ENCODE results near the gene CLEC2A.
"Not testable (repeated sequence)": the region's sequence is repeated elsewhere in the genome, so short reads cannot be mapped to it uniquely, and the experiment has no call there.

The CLEC2A gene

GRCh38 chr12:9932270-9932669, at the start of gene CLEC2A:
Gene CLEC2A (minus strand): TSS chr12:9932370. CDS start chr12:9932329, 41 bp downstream.
- Histone ChIP-seq H3K9me3 (ENCODE audit: control insufficient read depth, low read length) (no peaks in the 10 kb centered on the region), H3K27me3 (ENCODE audit: control insufficient read depth, insufficient read depth, low read length) (no peaks in the 10 kb centered on the region), H3K36me3 (ENCODE audit: control insufficient read depth, insufficient read depth, low read length) (no peaks in the 10 kb centered on the region), H3K4me1 (ENCODE audit: control insufficient read depth, insufficient read depth, low read length) (no peaks in the 10 kb centered on the region), H3K4me3 (ENCODE audit: low read length) (no peak within 1 kb of the TSS), H3K9ac (ENCODE audit: low read length) (no peak within 1 kb of the TSS)

GRCh38 chr12:9980126-9980525, 48.0 kb upstream of the CLEC2A start:
- no peaks in the 10 kb centered on the region for H3K9me3 ChIP-seq (ENCODE audit: control insufficient read depth, low read length)
- no peaks in the 10 kb centered on the region for H3K27me3 ChIP-seq (ENCODE audit: control insufficient read depth, insufficient read depth, low read length)
- no peaks in the 10 kb centered on the region for H3K36me3 ChIP-seq (ENCODE audit: control insufficient read depth, insufficient read depth, low read length)
- no peaks in the 10 kb centered on the region for H3K4me1 ChIP-seq (ENCODE audit: control insufficient read depth, insufficient read depth, low read length)
- H3K4me3 ChIP-seq (ENCODE audit: low read length): no peak overlapping the region
- no peak overlapping the region for H3K9ac ChIP-seq (ENCODE audit: low read length)

GRCh38 chr12:9977916-9978315, 45.7 kb upstream of the CLEC2A start:
- Histone ChIP-seq H3K4me1 (ENCODE audit: control insufficient read depth, insufficient read depth, low read length) (no peaks in the 10 kb centered on the region), H3K9me3 (ENCODE audit: control insufficient read depth, low read length) (no peaks in the 10 kb centered on the region), H3K9ac (ENCODE audit: low read length) (no peak overlapping the region), H3K36me3 (ENCODE audit: control insufficient read depth, insufficient read depth, low read length) (no peaks in the 10 kb centered on the region), H3K27me3 (ENCODE audit: control insufficient read depth, insufficient read depth, low read length) (no peaks in the 10 kb centered on the region), H3K4me3 (ENCODE audit: low read length) (no peak overlapping the region)

- H3K4me1 ChIP-seq (ENCODE audit: control insufficient read depth, insufficient read depth, low read length); H3K9ac ChIP-seq (ENCODE audit: low read length); H3K36me3 ChIP-seq (ENCODE audit: control insufficient read depth, insufficient read depth, low read length); H3K27me3 ChIP-seq (ENCODE audit: control insufficient read depth, insufficient read depth, low read length); H3K4me3 ChIP-seq (ENCODE audit: low read length); H3K9me3 ChIP-seq (ENCODE audit: control insufficient read depth, low read length): not testable (repeated sequence)
Measured at GRCh38 chr12:9976626-9977025, 44.5 kb upstream of the CLEC2A start.

- Histone ChIP-seq H3K36me3 (ENCODE audit: control insufficient read depth, insufficient read depth, low read length) (no peaks in the 10 kb centered on the region), H3K9me3 (ENCODE audit: control insufficient read depth, low read length) (no peaks in the 10 kb centered on the region), H3K9ac (ENCODE audit: low read length) (no peak overlapping the region), H3K4me3 (ENCODE audit: low read length) (no peak overlapping the region), H3K27me3 (ENCODE audit: control insufficient read depth, insufficient read depth, low read length) (no peaks in the 10 kb centered on the region), H3K4me1 (ENCODE audit: control insufficient read depth, insufficient read depth, low read length) (no peaks in the 10 kb centered on the region)
Measured at GRCh38 chr12:9975614-9976013, 43.4 kb upstream of the CLEC2A start.

GRCh38 chr12:9974731-9975130, 42.6 kb upstream of the CLEC2A start:
- not testable (repeated sequence) for H3K4me1 ChIP-seq (ENCODE audit: control insufficient read depth, insufficient read depth, low read length); H3K9me3 ChIP-seq (ENCODE audit: control insufficient read depth, low read length); H3K36me3 ChIP-seq (ENCODE audit: control insufficient read depth, insufficient read depth, low read length); H3K9ac ChIP-seq (ENCODE audit: low read length); H3K4me3 ChIP-seq (ENCODE audit: low read length); H3K27me3 ChIP-seq (ENCODE audit: control insufficient read depth, insufficient read depth, low read length)

GRCh38 chr12:9973949-9974348, 41.8 kb upstream of the CLEC2A start:
- no peak overlapping the region for H3K4me3 ChIP-seq (ENCODE audit: low read length)
- H3K36me3 ChIP-seq (ENCODE audit: control insufficient read depth, insufficient read depth, low read length): no peaks in the 10 kb centered on the region
- H3K9ac ChIP-seq (ENCODE audit: low read length): no peak overlapping the region
- no peaks in the 10 kb centered on the region for H3K27me3 ChIP-seq (ENCODE audit: control insufficient read depth, insufficient read depth, low read length)
- H3K4me1 ChIP-seq (ENCODE audit: control insufficient read depth, insufficient read depth, low read length): no peaks in the 10 kb centered on the region
- H3K9me3 ChIP-seq (ENCODE audit: control insufficient read depth, low read length): no peaks in the 10 kb centered on the region

GRCh38 chr12:9971181-9971580, 39.0 kb upstream of the CLEC2A start, which contains the start of gene CLEC12A:
Gene CLEC12A (plus strand): TSS chr12:9971409. CDS start chr12:9971597, 188 bp downstream.
- no peak within 1 kb of the TSS for H3K9ac ChIP-seq (ENCODE audit: low read length)
- H3K4me3 ChIP-seq (ENCODE audit: low read length): no peak within 1 kb of the TSS
- H3K27me3 ChIP-seq (ENCODE audit: control insufficient read depth, insufficient read depth, low read length): no peaks in the 10 kb centered on the region
- H3K36me3 ChIP-seq (ENCODE audit: control insufficient read depth, insufficient read depth, low read length): no peaks in the 10 kb centered on the region
- H3K9me3 ChIP-seq (ENCODE audit: control insufficient read depth, low read length): no peaks in the 10 kb centered on the region
- H3K4me1 ChIP-seq (ENCODE audit: control insufficient read depth, insufficient read depth, low read length): no peaks in the 10 kb centered on the region

- H3K9me3 ChIP-seq (ENCODE audit: control insufficient read depth, low read length): no peaks in the 10 kb centered on the region
- no peak overlapping the region for H3K4me3 ChIP-seq (ENCODE audit: low read length)
- no peak overlapping the region for H3K9ac ChIP-seq (ENCODE audit: low read length)
- no peaks in the 10 kb centered on the region for H3K27me3 ChIP-seq (ENCODE audit: control insufficient read depth, insufficient read depth, low read length)
- no peaks in the 10 kb centered on the region for H3K36me3 ChIP-seq (ENCODE audit: control insufficient read depth, insufficient read depth, low read length)
- no peaks in the 10 kb centered on the region for H3K4me1 ChIP-seq (ENCODE audit: control insufficient read depth, insufficient read depth, low read length)
Measured at GRCh38 chr12:9969673-9970072, 37.5 kb upstream of the CLEC2A start.

- Histone ChIP-seq H3K27me3 (ENCODE audit: control insufficient read depth, insufficient read depth, low read length) (no peaks in the 10 kb centered on the region), H3K9ac (ENCODE audit: low read length) (no peak overlapping the region), H3K36me3 (ENCODE audit: control insufficient read depth, insufficient read depth, low read length) (no peaks in the 10 kb centered on the region), H3K4me1 (ENCODE audit: control insufficient read depth, insufficient read depth, low read length) (no peaks in the 10 kb centered on the region), H3K9me3 (ENCODE audit: control insufficient read depth, low read length) (no peaks in the 10 kb centered on the region), H3K4me3 (ENCODE audit: low read length) (no peak overlapping the region)
Measured at GRCh38 chr12:9961901-9962300, 29.7 kb upstream of the CLEC2A start.

- Histone ChIP-seq H3K9me3 (ENCODE audit: control insufficient read depth, low read length) (no peaks in the 10 kb centered on the region), H3K4me3 (ENCODE audit: low read length) (no peak overlapping the region), H3K9ac (ENCODE audit: low read length) (no peak overlapping the region), H3K27me3 (ENCODE audit: control insufficient read depth, insufficient read depth, low read length) (no peaks in the 10 kb centered on the region), H3K4me1 (ENCODE audit: control insufficient read depth, insufficient read depth, low read length) (no peaks in the 10 kb centered on the region), H3K36me3 (ENCODE audit: control insufficient read depth, insufficient read depth, low read length) (no peaks in the 10 kb centered on the region)
Measured at GRCh38 chr12:9961106-9961505, 28.9 kb upstream of the CLEC2A start.

GRCh38 chr12:9960590-9960989, 28.4 kb upstream of the CLEC2A start:
- Histone ChIP-seq H3K9ac (ENCODE audit: low read length) (no peak overlapping the region), H3K36me3 (ENCODE audit: control insufficient read depth, insufficient read depth, low read length) (no peaks in the 10 kb centered on the region), H3K27me3 (ENCODE audit: control insufficient read depth, insufficient read depth, low read length) (no peaks in the 10 kb centered on the region), H3K4me3 (ENCODE audit: low read length) (no peak overlapping the region), H3K4me1 (ENCODE audit: control insufficient read depth, insufficient read depth, low read length) (no peaks in the 10 kb centered on the region), H3K9me3 (ENCODE audit: control insufficient read depth, low read length) (no peaks in the 10 kb centered on the region)

GRCh38 chr12:9957834-9958233, 25.7 kb upstream of the CLEC2A start:
- no peaks in the 10 kb centered on the region for H3K27me3 ChIP-seq (ENCODE audit: control insufficient read depth, insufficient read depth, low read length)
- no peaks in the 10 kb centered on the region for H3K36me3 ChIP-seq (ENCODE audit: control insufficient read depth, insufficient read depth, low read length)
- no peak overlapping the region for H3K4me3 ChIP-seq (ENCODE audit: low read length)
- H3K9me3 ChIP-seq (ENCODE audit: control insufficient read depth, low read length): no peaks in the 10 kb centered on the region
- no peaks in the 10 kb centered on the region for H3K4me1 ChIP-seq (ENCODE audit: control insufficient read depth, insufficient read depth, low read length)
- no peak overlapping the region for H3K9ac ChIP-seq (ENCODE audit: low read length)
